ENCODE measurements around the gene FEM1B.

The FEM1B gene

GRCh38 chr15:68326711-68327354 lies 49.3 kb downstream of the FEM1B start:
- peaks cover 24% of the 10 kb centered on the region for H3K27me3 Mint-ChIP-seq
- ATAC-seq (ENCODE audit: low read depth), result no peak
- no peaks in the 10 kb centered on the region for H3K36me3 Mint-ChIP-seq
- no peak for DNase-seq (ENCODE audit: low spot score in 2 of 2)
- H3K27ac Mint-ChIP-seq, result no peak overlapping the region
- no peaks in the 10 kb centered on the region for H3K9me3 Mint-ChIP-seq
- no peak overlapping the region for H3K4me3 Mint-ChIP-seq
- H3K4me1 Mint-ChIP-seq, result peaks cover 2% of the 10 kb centered on the region

DNA sequence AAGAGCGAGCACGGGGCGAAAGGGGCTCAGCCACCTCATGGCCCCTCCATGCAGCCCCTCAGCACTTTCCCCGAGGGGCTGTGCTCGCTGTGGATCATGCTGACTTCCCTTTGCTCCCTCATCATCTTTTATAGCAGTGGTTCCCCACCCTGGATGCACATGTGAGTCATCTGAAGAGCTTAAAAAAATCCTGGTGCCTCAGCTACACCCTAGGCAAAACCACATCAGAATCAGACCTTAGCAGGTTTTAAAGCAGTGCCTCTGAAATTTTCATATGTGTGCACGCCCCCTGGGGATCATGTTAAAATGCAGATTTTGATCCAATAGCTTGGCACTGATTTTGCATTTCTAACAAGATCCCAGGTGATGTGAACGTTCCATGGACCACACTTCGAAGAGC lies 50.9 kb downstream of the FEM1B start:
- Mint-ChIP-seq H3K36me3 (no peaks in the 10 kb centered on the region), H3K4me3 (no peak overlapping the region), H3K9me3 (no peaks in the 10 kb centered on the region), H3K4me1 (peaks cover 2% of the 10 kb centered on the region), H3K27ac (no peak overlapping the region), H3K27me3 (peaks cover 23% of the 10 kb centered on the region)
- no peak for DNase-seq (ENCODE audit: low spot score in 2 of 2)
- no peak for ATAC-seq (ENCODE audit: low read depth)

- peaks cover 28% of the 10 kb centered on the region for H3K27me3 Mint-ChIP-seq
- no peak overlapping the region for H3K27ac Mint-ChIP-seq
- no peaks in the 10 kb centered on the region for H3K36me3 Mint-ChIP-seq
- H3K4me1 Mint-ChIP-seq, result peaks cover 2% of the 10 kb centered on the region
- H3K4me3 Mint-ChIP-seq, result no peak overlapping the region
- ATAC-seq (ENCODE audit: low read depth) (no peak), DNase-seq (ENCODE audit: low spot score in 2 of 2) (no peak)
- no peaks in the 10 kb centered on the region for H3K9me3 Mint-ChIP-seq
Measured at GRCh38 chr15:68328964-68329363, 51.4 kb downstream of the FEM1B start.

- DNase-seq (ENCODE audit: low spot score in 2 of 2), result no peak
- Mint-ChIP-seq H3K27me3 (peaks cover 31% of the 10 kb centered on the region), H3K4me3 (no peak overlapping the region), H3K27ac (no peak overlapping the region), H3K4me1 (peaks cover 2% of the 10 kb centered on the region), H3K9me3 (no peaks in the 10 kb centered on the region), H3K36me3 (no peaks in the 10 kb centered on the region)
- ATAC-seq (ENCODE audit: low read depth), result no peak
Measured at GRCh38 chr15:68330416-68330815, 52.9 kb downstream of the FEM1B start.

DNA sequence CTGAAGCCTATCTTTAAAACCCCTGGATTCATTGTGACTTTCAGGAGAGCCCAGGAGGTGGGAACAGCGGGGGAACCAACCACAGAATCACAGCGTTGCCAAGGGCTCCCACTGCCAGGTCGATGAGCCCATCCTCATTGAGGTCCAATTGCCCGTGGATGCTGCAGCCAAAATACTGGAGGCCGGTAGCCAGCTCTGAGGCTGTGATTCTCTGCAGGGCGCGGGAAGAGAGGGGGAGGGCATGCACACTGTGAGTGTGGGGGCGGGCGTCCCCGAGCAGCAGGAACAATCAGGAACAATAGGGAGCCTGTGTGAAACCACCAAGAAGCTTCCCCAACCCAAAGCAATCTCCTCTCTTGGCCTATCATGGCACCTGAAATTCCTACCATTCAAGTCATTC lies 53.4 kb downstream of the FEM1B start:
- H3K9me3 Mint-ChIP-seq, result no peaks in the 10 kb centered on the region
- DNase-seq (ENCODE audit: low spot score in 2 of 2) (no peak), ATAC-seq (ENCODE audit: low read depth) (no peak)
- H3K36me3 Mint-ChIP-seq, result no peaks in the 10 kb centered on the region
- peaks cover 31% of the 10 kb centered on the region for H3K27me3 Mint-ChIP-seq
- no peak overlapping the region for H3K27ac Mint-ChIP-seq
- peaks cover 2% of the 10 kb centered on the region for H3K4me1 Mint-ChIP-seq
- no peak overlapping the region for H3K4me3 Mint-ChIP-seq

DNA sequence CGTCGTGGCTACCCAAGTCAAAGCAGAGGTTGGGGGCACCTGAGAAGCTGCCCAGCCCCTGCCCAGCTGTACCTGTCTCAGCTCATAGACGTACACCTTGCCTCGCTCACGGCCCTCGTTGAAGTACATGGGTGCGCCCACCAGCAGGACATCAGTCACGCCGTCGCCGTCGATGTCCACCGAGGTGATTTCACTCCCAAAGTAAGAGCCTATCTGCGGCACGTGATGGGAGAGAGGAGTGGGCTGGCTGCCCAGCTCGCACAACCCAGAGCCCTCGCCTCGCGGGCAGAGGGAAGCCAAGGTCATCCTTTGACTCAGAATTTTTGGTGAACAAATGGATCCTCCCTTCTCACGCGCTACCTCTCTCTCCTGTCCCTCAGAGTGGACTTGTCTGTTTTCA lies 54.7 kb downstream of the FEM1B start:
- peaks cover 2% of the 10 kb centered on the region for H3K4me1 Mint-ChIP-seq
- no peak for DNase-seq (ENCODE audit: low spot score in 2 of 2)
- H3K4me3 Mint-ChIP-seq, result no peak overlapping the region
- no peak overlapping the region for H3K27ac Mint-ChIP-seq
- H3K36me3 Mint-ChIP-seq, result no peaks in the 10 kb centered on the region
- peaks cover 25% of the 10 kb centered on the region for H3K27me3 Mint-ChIP-seq
- no peak for ATAC-seq (ENCODE audit: low read depth)
- no peaks in the 10 kb centered on the region for H3K9me3 Mint-ChIP-seq

GRCh38 chr15:68333775-68334470 lies 56.4 kb downstream of the FEM1B start:
- H3K27ac Mint-ChIP-seq, result no peak overlapping the region
- ATAC-seq (ENCODE audit: low read depth) (no peak), DNase-seq (ENCODE audit: low spot score in 2 of 2) (no peak)
- no peaks in the 10 kb centered on the region for H3K36me3 Mint-ChIP-seq
- H3K4me1 Mint-ChIP-seq, result no peaks in the 10 kb centered on the region
- peaks cover 25% of the 10 kb centered on the region for H3K27me3 Mint-ChIP-seq
- no peak overlapping the region for H3K4me3 Mint-ChIP-seq
- H3K9me3 Mint-ChIP-seq, result no peaks in the 10 kb centered on the region

GRCh38 chr15:68334661-68335124 lies 57.1 kb downstream of the FEM1B start:
- H3K27ac Mint-ChIP-seq, result no peak overlapping the region
- no peaks in the 10 kb centered on the region for H3K36me3 Mint-ChIP-seq
- DNase-seq (ENCODE audit: low spot score in 2 of 2) (no peak), ATAC-seq (ENCODE audit: low read depth) (no peak)
- H3K9me3 Mint-ChIP-seq, result no peaks in the 10 kb centered on the region
- peaks cover 22% of the 10 kb centered on the region for H3K27me3 Mint-ChIP-seq
- H3K4me3 Mint-ChIP-seq, result no peak overlapping the region
- H3K4me1 Mint-ChIP-seq, result no peaks in the 10 kb centered on the region

- Mint-ChIP-seq H3K4me3 (no peak overlapping the region), H3K4me1 (no peaks in the 10 kb centered on the region), H3K9me3 (no peaks in the 10 kb centered on the region), H3K27ac (no peak overlapping the region), H3K27me3 (peaks cover 21% of the 10 kb centered on the region), H3K36me3 (no peaks in the 10 kb centered on the region)
- DNase-seq (ENCODE audit: low spot score in 2 of 2) (no peak), ATAC-seq (ENCODE audit: low read depth) (no peak)
Measured at GRCh38 chr15:68335251-68335650, 57.7 kb downstream of the FEM1B start.

DNA sequence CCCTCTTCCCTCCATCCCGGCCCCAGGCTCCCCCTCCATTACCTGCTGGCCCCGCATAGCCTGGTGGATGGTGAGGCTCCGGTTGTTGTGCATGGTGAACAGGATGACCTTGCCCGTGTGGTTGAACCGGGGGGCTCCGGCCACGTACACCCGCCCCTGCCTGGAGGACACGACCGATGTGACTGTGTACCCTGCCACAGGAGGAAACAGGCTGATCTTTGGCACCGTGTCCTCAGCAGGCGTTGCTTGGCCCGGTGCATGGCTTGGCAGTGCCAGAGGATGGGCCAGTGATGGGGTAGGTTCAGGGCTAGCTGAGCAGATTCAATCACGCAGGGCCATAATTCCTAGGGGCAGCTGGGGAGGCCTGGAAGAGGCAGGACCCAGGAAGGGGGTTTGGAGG lies 58.1 kb downstream of the FEM1B start:
- Mint-ChIP-seq H3K27me3 (peaks cover 21% of the 10 kb centered on the region), H3K4me3 (no peak overlapping the region), H3K9me3 (no peaks in the 10 kb centered on the region), H3K36me3 (no peaks in the 10 kb centered on the region), H3K4me1 (no peaks in the 10 kb centered on the region), H3K27ac (no peak overlapping the region)
- DNase-seq (ENCODE audit: low spot score in 2 of 2) (no peak), ATAC-seq (ENCODE audit: low read depth) (no peak)

DNA sequence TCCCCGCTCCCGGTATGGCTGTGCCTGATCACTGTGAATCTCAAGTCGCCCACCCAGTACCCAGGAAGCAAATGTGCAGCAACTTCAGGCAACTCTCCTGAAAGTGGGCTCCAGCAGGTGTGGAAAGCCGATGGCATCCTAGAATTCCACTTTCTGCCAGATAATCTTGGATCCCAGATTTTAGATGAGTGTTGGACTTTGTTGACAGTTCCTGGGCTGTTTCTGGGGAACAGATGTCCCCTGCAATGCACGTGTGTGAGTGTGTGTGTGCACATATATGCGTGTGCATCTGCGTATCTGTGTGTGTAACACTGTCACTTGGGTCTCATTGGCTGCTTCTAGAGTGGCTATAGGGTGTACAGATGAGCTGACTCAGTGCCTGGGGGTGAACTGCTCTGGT lies 59.0 kb downstream of the FEM1B start:
- DNase-seq (ENCODE audit: low spot score in 2 of 2) (no peak), ATAC-seq (ENCODE audit: low read depth) (no peak)
- Mint-ChIP-seq H3K4me1 (no peaks in the 10 kb centered on the region), H3K36me3 (no peaks in the 10 kb centered on the region), H3K4me3 (no peak overlapping the region), H3K27me3 (peaks cover 17% of the 10 kb centered on the region), H3K9me3 (no peaks in the 10 kb centered on the region), H3K27ac (no peak overlapping the region)

GRCh38 chr15:68337826-68338225 lies 60.3 kb downstream of the FEM1B start:
- Mint-ChIP-seq H3K4me3 (no peak overlapping the region), H3K9me3 (no peaks in the 10 kb centered on the region), H3K27ac (no peak overlapping the region), H3K4me1 (no peaks in the 10 kb centered on the region), H3K36me3 (no peaks in the 10 kb centered on the region), H3K27me3 (peaks cover 14% of the 10 kb centered on the region)
- DNase-seq (ENCODE audit: low spot score in 2 of 2), result no peak
- no peak for ATAC-seq (ENCODE audit: low read depth)

DNA sequence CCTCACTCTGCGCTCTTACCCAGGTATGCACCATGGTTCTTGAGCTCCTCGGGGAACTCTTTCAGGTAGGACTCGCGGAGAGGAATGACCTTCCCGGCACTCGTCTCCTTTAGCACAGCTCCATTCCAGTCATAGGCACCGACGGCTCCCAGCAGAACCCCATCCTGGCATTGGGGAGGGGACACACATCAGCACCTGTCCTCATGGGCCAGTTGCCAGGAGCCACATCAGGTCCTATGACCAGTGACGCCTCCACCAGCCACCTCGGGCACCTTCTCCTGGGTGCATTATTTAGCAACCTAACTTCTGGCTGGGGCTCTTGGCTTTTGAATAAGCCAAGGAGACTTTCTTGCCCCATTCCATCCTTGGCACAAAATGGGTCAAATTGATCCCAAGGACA lies 61.9 kb downstream of the FEM1B start:
- no peaks in the 10 kb centered on the region for H3K36me3 Mint-ChIP-seq
- no peak overlapping the region for H3K27ac Mint-ChIP-seq
- no peaks in the 10 kb centered on the region for H3K4me1 Mint-ChIP-seq

DNA sequence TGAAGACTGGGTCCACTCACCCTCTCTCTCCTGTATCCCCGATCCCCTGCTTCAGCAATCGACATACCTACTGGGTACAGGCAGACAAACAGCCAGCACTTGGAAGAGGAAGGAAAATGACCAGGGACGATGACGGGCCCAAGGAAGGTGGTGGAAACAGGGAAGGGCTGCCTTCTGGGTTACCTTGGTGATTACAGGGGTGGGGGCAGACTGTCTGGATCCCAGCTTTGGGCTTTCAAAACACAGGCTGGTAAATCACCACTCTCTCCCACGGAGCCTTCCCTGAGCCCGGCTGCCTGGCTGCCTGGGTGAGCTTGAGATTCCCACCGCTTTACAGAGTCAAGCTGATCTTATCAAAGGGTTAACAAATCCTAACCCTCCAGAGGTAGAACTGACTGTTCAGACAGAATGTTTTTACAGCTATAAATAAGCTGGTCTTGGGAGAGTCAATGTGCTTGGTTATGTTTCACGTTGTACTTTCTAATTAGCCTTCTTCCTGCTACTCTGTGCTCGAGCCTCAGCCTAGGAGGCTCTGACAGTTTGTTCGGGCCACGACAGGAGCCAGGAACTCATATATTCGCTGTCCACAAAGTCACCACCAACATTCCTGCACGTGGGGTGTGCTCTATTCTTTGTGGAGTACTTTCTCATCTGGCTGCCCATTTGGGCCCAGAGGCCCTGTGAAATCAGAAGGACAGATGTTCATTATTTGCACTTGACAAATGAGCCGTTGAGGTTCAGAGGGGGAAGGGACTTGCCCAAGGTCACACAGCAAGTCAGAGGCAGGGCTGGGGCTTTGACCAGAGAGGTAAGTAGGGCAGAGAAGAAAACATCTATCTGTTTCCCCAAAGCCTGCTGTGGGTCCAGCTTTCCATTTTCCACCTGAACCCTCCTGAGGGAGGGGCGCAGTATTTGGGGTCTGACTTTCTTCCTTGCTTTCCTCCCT lies 63.5 kb downstream of the FEM1B start:
- Mint-ChIP-seq H3K9me3 (no peaks in the 10 kb centered on the region), H3K4me1 (no peaks in the 10 kb centered on the region), H3K27ac (no peak overlapping the region), H3K4me3 (no peak overlapping the region), H3K27me3 (peaks cover 4% of the 10 kb centered on the region), H3K36me3 (no peaks in the 10 kb centered on the region)
- DNase-seq (ENCODE audit: low spot score in 2 of 2) (no peak), ATAC-seq (ENCODE audit: low read depth) (no peak)

More for the DNA sequence above, 61.9 kb downstream of the FEM1B start:
- ATAC-seq (ENCODE audit: low read depth), result no peak
- DNase-seq (ENCODE audit: low spot score in 2 of 2), result no peak
- H3K27me3 Mint-ChIP-seq, result peaks cover 4% of the 10 kb centered on the region
- no peak overlapping the region for H3K4me3 Mint-ChIP-seq
- no peaks in the 10 kb centered on the region for H3K9me3 Mint-ChIP-seq

Measured in memory B cell (primary cell).